Adrenal gland (tissue), 12 donors: ENCODE data around the gene GOLGA6L9. TPM values are rescaled to one million over a fixed set of nuclear protein-coding genes. Genes with fewer than 3 reads are reported as not detected.
A peak's percentile ranks its signal among the peaks of the same experiment; 100 is the strongest.
"Not testable (repeated sequence)": the region's sequence is repeated elsewhere in the genome, so short reads cannot be mapped to it uniquely, and the experiment has no call there.

Experiments used
- DNase-seq, 7 donors: peaks; one replicate each; pipeline ENCODE4 v3.0.0-alpha.2; 2019 to 2020
- H3K27ac ChIP-seq, 5 donors: fragments of 200-600 bp; sonication (generic) in 4 of 5; 1 replicate in 3 of 5; 2 replicates in 2 of 5; pipeline versions ENCODE4 v1.5.1 to v1.8.0; 2016 to 2020; ENCODE audit warnings: mild to moderate bottlenecking in 1 of 5
- H3K27me3 ChIP-seq: fragments of 200-600 bp; 2 replicates; pipeline ENCODE4 v1.8.0; 2021
- H3K36me3 ChIP-seq, 2 donors: fragments of 200-600 bp; replicated peaks in 1 of 2; 1 replicate in 1 of 2; 2 replicates in 1 of 2; pipeline versions ENCODE4 v1.5.1 to v1.8.0; 2018 to 2022
- H3K4me1 ChIP-seq, 2 donors: fragments of 200-600 bp; replicated peaks in 1 of 2; 1 replicate in 1 of 2; 2 replicates in 1 of 2; pipeline versions ENCODE4 v1.5.1 to v1.8.0; 2018 to 2021
- H3K4me3 ChIP-seq, 4 donors: fragments of 200-600 bp; sonication (generic) in 3 of 4; one replicate each; pipeline ENCODE4 v1.5.1; 2016 to 2018
- H3K9me3 ChIP-seq, 3 donors: fragments of 200-600 bp; sonication (generic) in 1 of 3; replicated peaks in 1 of 3; 1 replicate in 2 of 3; 2 replicates in 1 of 3; pipeline versions ENCODE4 v1.5.1 to v1.8.0; 2016 to 2021
- WGBS, 4 donors: extraction: QIAGEN DNeasy Blood & Tissue Kit in 2 of 4; methylation state at CpG; one replicate each; pipeline versions ENCODE4 v1.1.5 to v1.1.7; 2013 to 2017; 5-methylcytosine and 5-hydroxymethylcytosine counted together
- intact Hi-C, 2 donors: fragments of 100-400 bp; cut with DNase I; formaldehyde crosslinking; loops; one replicate each; pipeline versions ENCODE4 v1.14.1 to v1.15.0; 2022 to 2023
- polyA plus RNA-seq, 3 donors: library from polyadenylated mRNA; stranded (reverse); fragments of 200-250 nt in 2 of 3; fragments of 350-450 nt in 1 of 3; fragmentation: Illumina TruSeq in 1 of 3; extraction: RNeasy Lipid Tissue Mini Kit (QIAGEN cat#74804) in 1 of 3; gene quantifications; one replicate each; pipeline ENCODE4 v1.2.3, GENCODE V29; 2013 to 2014
- small RNA-seq, 2 donors: library from RNA; depleted of rRNA; stranded (forward); fragments of <200 nt; gene quantifications; one replicate each; pipeline ENCODE3, GENCODE V24; 2016
- total RNA-seq, 9 donors: library from RNA; depleted of rRNA in 4 of 9; stranded (reverse); fragments of >200 nt in 4 of 9; fragments of 120-200 nt in 1 of 9; fragmentation: NEBNext Ultra II Directional in 1 of 9; extraction: Animal tissue kit (Norgen Biotek cat#: 25700) in 1 of 9; gene quantifications; one replicate each; pipeline versions ENCODE4 v1.1.0 to v1.2.4, GENCODE V29; 2013 to 2023
- donor health status: healthy with polysubstance abuse.
- donor health status: Bipolar disorder and iron deficiency.
- donor health status: DM: yes; HTN: yes; CAD: no.
- donor health status: DM: no; HTN: no; CAD: no.
- donor health status: DM: no; HTN: no; CAD: no.
- donor health status: DM: yes; HTN: yes; CAD: no.

The GOLGA6L9 gene
- total and polyA plus RNA-seq, 12 donors = 0.48 to 40.5 (median 1.6) TPM

DNA sequence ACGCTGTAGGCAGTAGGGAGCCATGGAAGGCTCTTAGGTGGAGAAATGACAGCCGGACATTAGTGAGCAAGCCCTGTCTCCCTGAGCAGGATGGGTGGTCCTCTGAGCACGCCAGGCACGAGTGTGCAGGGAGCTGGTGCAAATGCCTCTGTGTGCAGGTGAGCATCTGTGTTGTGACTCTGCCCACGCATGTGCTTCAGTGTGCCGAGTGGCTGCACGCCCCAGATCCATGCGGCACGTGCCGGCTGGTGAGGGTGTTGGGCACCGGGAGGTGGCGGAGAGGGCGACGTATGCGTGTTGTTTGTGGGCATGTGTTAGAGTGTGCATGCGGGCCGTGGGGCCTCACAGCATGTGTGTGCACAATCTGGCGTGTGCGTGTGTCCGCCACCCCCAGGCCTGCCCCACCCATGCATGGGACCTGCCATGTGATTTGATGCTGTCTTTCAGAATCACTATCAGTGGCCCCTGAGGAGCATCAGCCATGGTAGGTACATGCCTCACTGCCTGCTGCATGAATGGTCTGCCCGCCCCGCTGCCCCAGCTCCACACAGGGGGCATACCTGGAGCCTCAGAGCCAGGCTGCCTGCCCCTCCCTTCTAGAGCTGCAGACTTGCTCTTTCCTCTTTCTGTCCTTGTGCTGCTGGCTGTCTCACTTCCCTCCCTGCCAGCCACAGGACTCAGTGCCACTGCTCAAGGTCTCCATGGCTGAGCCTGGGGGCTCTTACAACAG lies 45.1 kb downstream of the GOLGA6L9 start:
- H3K27me3 ChIP-seq, intact Hi-C loops, H3K4me3 ChIP-seq, H3K4me1 ChIP-seq, H3K36me3 ChIP-seq, H3K27ac ChIP-seq, DNase-seq, H3K9me3 ChIP-seq: not testable (repeated sequence)
- 86 to 94% (median 92%) methylated on average over 5 to 18 of the region's 22 CpGs for WGBS, 4 donors

DNA sequence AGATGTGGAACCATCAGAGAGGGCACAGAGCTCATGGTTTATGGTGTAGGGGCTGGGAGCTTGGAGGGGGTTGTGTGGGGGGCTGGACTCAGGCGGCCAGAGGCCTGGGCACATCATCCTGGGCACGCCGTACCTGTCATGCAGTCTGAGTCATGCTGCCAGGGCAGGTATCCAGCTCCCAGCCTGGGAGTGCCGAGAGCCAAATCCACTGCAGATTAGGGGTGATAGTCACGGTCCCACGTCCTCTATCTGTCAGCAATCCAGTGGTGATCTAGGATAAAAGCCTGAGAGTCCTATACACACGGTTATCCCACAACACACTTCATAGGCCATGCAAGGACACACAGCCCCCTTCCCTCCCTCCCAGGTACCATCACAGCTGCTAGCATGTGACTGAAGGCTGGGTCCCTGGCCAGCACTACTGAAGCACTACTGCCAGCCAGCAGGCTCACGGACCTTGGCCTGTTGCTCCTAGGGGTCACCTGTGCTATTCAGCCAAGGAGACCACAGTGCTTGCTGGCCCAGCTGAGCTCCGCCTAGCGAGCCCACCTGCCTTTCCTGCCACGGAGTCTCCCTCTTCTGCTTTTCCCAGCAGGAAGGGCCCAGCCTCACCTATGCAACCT lies 45.8 kb downstream of the GOLGA6L9 start:
- H3K27ac ChIP-seq, H3K4me3 ChIP-seq, H3K4me1 ChIP-seq, H3K36me3 ChIP-seq, H3K27me3 ChIP-seq, H3K9me3 ChIP-seq, intact Hi-C loops: not testable (repeated sequence)
- 43 to 62% (median 54%) methylated on average over 1 to 6 of the region's 11 CpGs; no CpG with 5 or more reads in 1 of the 4 donors for WGBS, 4 donors
- peak in 6 of 7 donors; percentile 22 to 57 (median 36) for DNase-seq

- WGBS, 4 donors = 89 to 100% (median 90%) methylated on average over 7 to 14 of the region's 14 CpGs
- H3K27me3 ChIP-seq, H3K4me3 ChIP-seq, DNase-seq, intact Hi-C loops, H3K27ac ChIP-seq, H3K4me1 ChIP-seq, H3K36me3 ChIP-seq, H3K9me3 ChIP-seq: not testable (repeated sequence)
These were observed 47.2 kb downstream of the GOLGA6L9 start for GRCh38 chr15:82476697-82477342.

- H3K27ac ChIP-seq, H3K36me3 ChIP-seq, H3K9me3 ChIP-seq, H3K4me3 ChIP-seq, H3K4me1 ChIP-seq, intact Hi-C loops, DNase-seq, H3K27me3 ChIP-seq: not testable (repeated sequence)
- 87 to 94% (median 89%) methylated on average over 5 to 11 of the region's 13 CpGs for WGBS, 4 donors
These were observed 47.9 kb downstream of the GOLGA6L9 start for GRCh38 chr15:82477343-82478057.

Small RNA genes within 50 kb of the gene (small RNA-seq; reads per million reads assigned to genes)
- gene AC245033.3 = 0 reads per million in 2 donors

Other genes starting within 250 kb of the GOLGA6L9 start
- gene EFL1, start 167.1 kb upstream of the GOLGA6L9 start, total RNA-seq = 10 to 100 TPM; 15.3 to 26.1 (median 18.0) TPM
- 10 to 100 TPM in 1 of 3 donors, 1 to 10 TPM in 2; 3.1 to 29.8 (median 3.5) TPM for gene EFL1, start 167.1 kb upstream of the GOLGA6L9 start, polyA plus RNA-seq
- 10 to 100 TPM in 1 of 9 donors, 1 to 10 TPM in 6, under 1 TPM in 1, not detected in 1; 0.83 to 14.9 (median 3.6) TPM for gene SAXO2, start 167.0 kb upstream of the GOLGA6L9 start, total RNA-seq
- gene SAXO2, start 167.0 kb upstream of the GOLGA6L9 start, polyA plus RNA-seq = 1 to 10 TPM in 2 of 3 donors, under 1 TPM in 1; 0.56 to 5.8 (median 2.1) TPM
- gene GOLGA6L10, start 80.3 kb upstream of the GOLGA6L9 start, total RNA-seq = 1 to 10 TPM in 4 of 9 donors, under 1 TPM in 5; 0.14 to 4.4 (median 0.84) TPM
- 1 to 10 TPM in 2 of 3 donors, under 1 TPM in 1; 0.79 to 4.0 (median 3.8) TPM for gene GOLGA6L10, start 80.3 kb upstream of the GOLGA6L9 start, polyA plus RNA-seq
- 1,000 to 10,000 TPM; 1,210 to 3,062 (median 1,354) TPM for gene RPS17, start 110.6 kb downstream of the GOLGA6L9 start, total RNA-seq
- 1,000 to 10,000 TPM; 2,161 to 2,863 (median 2,568) TPM for gene RPS17, start 110.6 kb downstream of the GOLGA6L9 start, polyA plus RNA-seq
- 10 to 100 TPM in 1 of 9 donors, 1 to 10 TPM in 8; 1.5 to 11.6 (median 7.1) TPM for gene CPEB1, start 217.5 kb downstream of the GOLGA6L9 start, total RNA-seq
- 1 to 10 TPM; 4.2 to 7.6 (median 4.4) TPM for gene CPEB1, start 217.5 kb downstream of the GOLGA6L9 start, polyA plus RNA-seq